Liver (tissue), 9 donors: ENCODE measurements around the gene OSBPL5. TPM values are rescaled to one million over a fixed set of nuclear protein-coding genes. Genes with fewer than 3 reads are reported as not detected.

Experiments used
- DNase-seq: peaks from one replicate; pipeline ENCODE4 v3.0.0-alpha.2; 2017; ENCODE audit warnings: low spot score
- H3K27ac ChIP-seq, 2 donors: one replicate each; pipeline ENCODE4 v1.7.0; 2013; ENCODE audit warnings: inconsistent platforms in 2 of 2, low read length in 2 of 2, control low read depth in 1 of 2, low read depth in 1 of 2, mild to moderate bottlenecking in 1 of 2
- H3K27me3 ChIP-seq, 4 donors: one replicate each; pipeline versions ENCODE4 v1.6.1 to v1.7.0; 2013; ENCODE audit warnings: low read length in 3 of 4, inconsistent platforms in 1 of 4, mild to moderate bottlenecking in 1 of 4, moderate library complexity in 1 of 4; ENCODE audit not compliant: control insufficient read depth in 4 of 4, insufficient read depth in 4 of 4
- H3K36me3 ChIP-seq, 4 donors: one replicate each; pipeline versions ENCODE4 v1.6.1 to v1.7.0; 2013; ENCODE audit warnings: low read length in 3 of 4, mild to moderate bottlenecking in 3 of 4, low read depth in 1 of 4, moderate library complexity in 1 of 4; ENCODE audit not compliant: control insufficient read depth in 4 of 4, insufficient read depth in 3 of 4
- H3K4me1 ChIP-seq, 4 donors: one replicate each; pipeline versions ENCODE4 v1.6.1 to v1.7.0; 2013; ENCODE audit warnings: low read length in 3 of 4, mild to moderate bottlenecking in 3 of 4, moderate library complexity in 1 of 4; ENCODE audit not compliant: control insufficient read depth in 4 of 4, insufficient read depth in 4 of 4
- H3K4me3 ChIP-seq, 3 donors: one replicate each; pipeline versions ENCODE4 v1.6.1 to v1.7.0; 2013; ENCODE audit warnings: low read length in 3 of 3, control low read depth in 1 of 3, low read depth in 1 of 3, mild to moderate bottlenecking in 1 of 3
- H3K9ac ChIP-seq, 2 donors: one replicate each; pipeline ENCODE4 v1.7.0; 2013; ENCODE audit warnings: low read length in 2 of 2, mild to moderate bottlenecking in 2 of 2, moderate library complexity in 2 of 2, control low read depth in 1 of 2, low read depth in 1 of 2
- H3K9me3 ChIP-seq, 4 donors: one replicate each; pipeline versions ENCODE4 v1.6.1 to v1.7.0; 2013; ENCODE audit warnings: low read length in 3 of 4; ENCODE audit not compliant: control insufficient read depth in 4 of 4
- ATF3 ChIP-seq: IDR thresholded peaks from 2 replicates; pipeline ENCODE4 v1.6.1; 2016; ENCODE audit warnings: antibody characterized with exemption
- CTCF ChIP-seq: fragments of 150-350 bp; IDR thresholded peaks from 2 replicates; pipeline ENCODE4 v1.5.1; 2017; ENCODE audit warnings: improper control_type of control experiment, low read depth, low read length; ENCODE audit not compliant: missing input control
- FOXA1 ChIP-seq: IDR thresholded peaks from 2 replicates; pipeline ENCODE4 v1.6.1; 2016; ENCODE audit warnings: antibody characterized with exemption
- FOXA2 ChIP-seq: IDR thresholded peaks from 2 replicates; pipeline ENCODE4 v1.6.1; 2016; ENCODE audit warnings: antibody characterized with exemption
- HNF4A ChIP-seq, 2 donors: conservative IDR thresholded peaks; 2 replicates each; pipeline ENCODE4 v1.6.1; 2016; ENCODE audit warnings: antibody characterized with exemption in 2 of 2, mild to moderate bottlenecking in 2 of 2
- HNF4G ChIP-seq: IDR thresholded peaks from 2 replicates; pipeline ENCODE4 v1.6.1; 2016; ENCODE audit warnings: antibody characterized with exemption
- JUND ChIP-seq, 2 donors: IDR thresholded peaks; 2 replicates each; pipeline ENCODE4 v1.6.1; 2016; ENCODE audit warnings: antibody characterized with exemption in 2 of 2
- MAX ChIP-seq: IDR thresholded peaks from 2 replicates; pipeline ENCODE4 v1.6.1; 2016; ENCODE audit warnings: antibody characterized with exemption
- NR2F2 ChIP-seq: IDR thresholded peaks from 2 replicates; pipeline ENCODE4 v1.6.1; 2016; ENCODE audit warnings: antibody characterized with exemption
- RAD21 ChIP-seq, 2 donors: IDR thresholded peaks; 2 replicates each; pipeline ENCODE4 v1.6.1; 2016; ENCODE audit warnings: antibody characterized with exemption in 2 of 2, mild to moderate bottlenecking in 2 of 2
- REST ChIP-seq: IDR thresholded peaks from 2 replicates; pipeline ENCODE4 v1.6.1; 2016; ENCODE audit warnings: antibody characterized with exemption, mild to moderate bottlenecking
- RXRA ChIP-seq, 2 donors: IDR thresholded peaks; 2 replicates each; pipeline ENCODE4 v1.6.1; 2017 to 2018; ENCODE audit warnings: antibody characterized with exemption in 2 of 2, mild to moderate bottlenecking in 1 of 2
- TAF1 ChIP-seq: conservative IDR thresholded peaks from 2 replicates; pipeline ENCODE4 v1.6.1; 2016; ENCODE audit warnings: antibody characterized with exemption, mild to moderate bottlenecking
- ZBTB33 ChIP-seq: IDR thresholded peaks from 2 replicates; pipeline ENCODE4 v1.6.1; 2016; ENCODE audit warnings: antibody characterized with exemption
- WGBS: extraction: QIAGEN DNeasy Blood & Tissue Kit; methylation state at CpG from one replicate; pipeline ENCODE4 v1.1.7; 2013; 5-methylcytosine and 5-hydroxymethylcytosine counted together
- polyA plus RNA-seq, 2 donors: library from polyadenylated mRNA; stranded (reverse) in 1 of 2; unstranded in 1 of 2; fragments of 200-250 nt in 1 of 2; fragments of >200 nt in 1 of 2; fragmentation: Nextera tagmentation in 1 of 2; extraction: Ambion mirVana in 1 of 2; gene quantifications; one replicate each; pipeline versions ENCODE4 v1.2.1 to v1.2.3, GENCODE V29; 2013 to 2015
- total RNA-seq, 2 donors: library from RNA; depleted of rRNA; stranded (reverse); fragments of >200 nt; gene quantifications; one replicate each; pipeline ENCODE4 v1.2.3, GENCODE V29; 2014
- donor health status: healthy.
- donor health status: healthy.
- donor health status: healthy.
- donor health status: healthy.
- donor health status: healthy.

OSBPL5 gene
- total and polyA plus RNA-seq, 4 donors: 0.74 to 6.2 (median 3.9) TPM

- Histone ChIP-seq H3K27me3 (no peaks in the 10 kb centered on the region), H3K9ac (no peak overlapping the region), H3K9me3 (no peaks in the 10 kb centered on the region), H3K4me3 (no peak overlapping the region), H3K4me1 (peaks cover 0 to 5% (median 0%) of the 10 kb centered on the region in 4 donors), H3K36me3 (no peaks in the 10 kb centered on the region), H3K27ac (no peak overlapping the region)
- no peak for DNase-seq
- TF ChIP-seq MAX: no peak
- no peak for TF ChIP-seq HNF4A (conservative IDR thresholded peaks at IDR 0.05)
- TF ChIP-seq NR2F2: no peak
- TF ChIP-seq ZBTB33: no peak
- 91% methylated on average over 8 of the region's 8 CpGs for WGBS
Measured at GRCh38 chr11:3132831-3133260, 32.3 kb downstream of the OSBPL5 start.

- no peak for DNase-seq
Measured at GRCh38 chr11:3132271-3132781, 32.8 kb downstream of the OSBPL5 start.

GRCh38 chr11:3131330-3131941 lies 33.7 kb downstream of the OSBPL5 start:
- Histone ChIP-seq H3K4me3 (no peak overlapping the region), H3K9ac (no peak overlapping the region), H3K27ac (no peak overlapping the region), H3K27me3 (no peaks in the 10 kb centered on the region), H3K4me1 (peaks cover 0 to 5% (median 2%) of the 10 kb centered on the region in 4 donors), H3K9me3 (no peaks in the 10 kb centered on the region), H3K36me3 (no peaks in the 10 kb centered on the region)
- WGBS: 88% methylated on average over 2 of the region's 2 CpGs
- TF ChIP-seq HNF4G (no peak), TAF1 (no peak), FOXA1 (no peak), REST (no peak), NR2F2 (no peak), FOXA2 (no peak), RAD21 (IDR thresholded peaks at IDR 0.05) (no peak), MAX (no peak), HNF4A (conservative IDR thresholded peaks at IDR 0.05) (no peak), CTCF (no peak), ATF3 (no peak)
- no peak for DNase-seq

More at GRCh38 chr11:3132271-3132781, 32.8 kb downstream of the OSBPL5 start:
- H3K36me3 ChIP-seq: no peaks in the 10 kb centered on the region
- WGBS: 81% methylated on average over 11 of the region's 11 CpGs
- H3K4me3 ChIP-seq: no peak overlapping the region
- no peak overlapping the region for H3K9ac ChIP-seq
- peaks cover 0 to 5% (median 0%) of the 10 kb centered on the region in 4 donors for H3K4me1 ChIP-seq
- no peaks in the 10 kb centered on the region for H3K27me3 ChIP-seq
- TF ChIP-seq FOXA1 (no peak), JUND (IDR thresholded peaks at IDR 0.05) (no peak), RXRA (IDR thresholded peaks at IDR 0.05) (no peak)
- no peaks in the 10 kb centered on the region for H3K9me3 ChIP-seq
- H3K27ac ChIP-seq: no peak overlapping the region
